ENCODE data around the gene MSLN. TPM values are rescaled to one million over a fixed set of nuclear protein-coding genes. Genes with fewer than 3 reads are reported as not detected.

Gene MSLN
- total RNA-seq, 1 donor from 2014 or later, result 0.50 TPM

- Mint-ChIP-seq H3K27ac (no peak overlapping the region), H3K9me3 (ENCODE audit: low read depth) (no peaks in the 10 kb centered on the region), H3K4me3 (ENCODE audit: low read depth) (no peak overlapping the region)
These were observed 13.9 kb upstream of the MSLN start for GRCh38 chr16:746637-747036.

GRCh38 chr16:747978-748746, 12.4 kb upstream of the MSLN start:
- Mint-ChIP-seq H3K27ac (no peak overlapping the region), H3K4me1 (ENCODE audit: low read depth) (peaks cover 12% of the 10 kb centered on the region), H3K9me3 (ENCODE audit: low read depth) (no peaks in the 10 kb centered on the region), H3K27me3 (peaks cover 24% of the 10 kb centered on the region), H3K4me3 (ENCODE audit: low read depth) (no peak overlapping the region), H3K36me3 (ENCODE audit: insufficient read depth) (no peaks in the 10 kb centered on the region)
- DNase-seq (ENCODE audit: low spot score, unreplicated experiment), result no peak
- no peak for TF ChIP-seq CTCF (IDR thresholded peaks at IDR 0.05; ENCODE audit: unreplicated experiment)

More at GRCh38 chr16:746637-747036, 13.9 kb upstream of the MSLN start:
- Mint-ChIP-seq H3K36me3 (ENCODE audit: insufficient read depth) (no peaks in the 10 kb centered on the region), H3K4me1 (ENCODE audit: low read depth) (peaks cover 5% of the 10 kb centered on the region), H3K27me3 (peaks cover 14% of the 10 kb centered on the region)
- no peak for DNase-seq (ENCODE audit: low spot score, unreplicated experiment)
- no peak for TF ChIP-seq CTCF (IDR thresholded peaks at IDR 0.05; ENCODE audit: unreplicated experiment)

- Mint-ChIP-seq H3K27ac (no peak overlapping the region), H3K27me3 (peaks cover 24% of the 10 kb centered on the region), H3K4me3 (ENCODE audit: low read depth) (no peak overlapping the region), H3K4me1 (ENCODE audit: low read depth) (peaks cover 12% of the 10 kb centered on the region), H3K9me3 (ENCODE audit: low read depth) (no peaks in the 10 kb centered on the region), H3K36me3 (ENCODE audit: insufficient read depth) (no peaks in the 10 kb centered on the region)
- no peak for TF ChIP-seq CTCF (IDR thresholded peaks at IDR 0.05; ENCODE audit: unreplicated experiment)
- DNase-seq (ENCODE audit: low spot score, unreplicated experiment), result no peak
These were observed 11.5 kb upstream of the MSLN start for GRCh38 chr16:749010-749409.

GRCh38 chr16:750485-750884, 10.0 kb upstream of the MSLN start:
- H3K36me3 Mint-ChIP-seq (ENCODE audit: insufficient read depth), result no peaks in the 10 kb centered on the region
- H3K27ac Mint-ChIP-seq, result no peak overlapping the region
- H3K4me1 Mint-ChIP-seq (ENCODE audit: low read depth), result peaks cover 12% of the 10 kb centered on the region
- no peak for TF ChIP-seq CTCF (IDR thresholded peaks at IDR 0.05; ENCODE audit: unreplicated experiment)
- no peaks in the 10 kb centered on the region for H3K9me3 Mint-ChIP-seq (ENCODE audit: low read depth)
- no peak for DNase-seq (ENCODE audit: low spot score, unreplicated experiment)
- no peak overlapping the region for H3K4me3 Mint-ChIP-seq (ENCODE audit: low read depth)
- H3K27me3 Mint-ChIP-seq, result peaks cover 24% of the 10 kb centered on the region

GRCh38 chr16:751152-752006, 9.2 kb upstream of the MSLN start:
- Mint-ChIP-seq H3K9me3 (ENCODE audit: low read depth) (peaks cover 1% of the 10 kb centered on the region), H3K27me3 (peaks cover 26% of the 10 kb centered on the region), H3K36me3 (ENCODE audit: insufficient read depth) (no peaks in the 10 kb centered on the region), H3K4me3 (ENCODE audit: low read depth) (no peak overlapping the region), H3K4me1 (ENCODE audit: low read depth) (peaks cover 12% of the 10 kb centered on the region), H3K27ac (no peak overlapping the region)
- DNase-seq (ENCODE audit: low spot score, unreplicated experiment), result no peak
- TF ChIP-seq CTCF (IDR thresholded peaks at IDR 0.05; ENCODE audit: unreplicated experiment), result no peak

Measured in progenitor cell of endocrine pancreas (in vitro differentiated cells).